Upper lobe of left lung (tissue), 6 donors: ENCODE data around the gene SAA1. TPM values are rescaled to one million over a fixed set of nuclear protein-coding genes. Genes with fewer than 3 reads are reported as not detected.

Experiments used
- ATAC-seq, 2 donors: fragments of 200-7000 bp; cut with Tn5 transposase; one replicate each; pipeline ENCODE4 v1.9.1; 2022; ENCODE audit warnings: mild to moderate bottlenecking in 2 of 2, moderate library complexity in 2 of 2; ENCODE audit not compliant: low FRiP score in 2 of 2
- DNase-seq, 2 donors: peaks; one replicate each; pipeline ENCODE4 v3.0.0-alpha.2; 2019 to 2020
- H3K27ac ChIP-seq, 4 donors: fragments of 200-600 bp; sonication (generic); one replicate each; pipeline ENCODE4 v1.5.1; 2016 to 2019
- H3K27me3 ChIP-seq, 4 donors: fragments of 200-600 bp; sonication (generic); one replicate each; pipeline ENCODE4 v1.5.1; 2017 to 2019
- H3K36me3 ChIP-seq, 4 donors: fragments of 200-600 bp; sonication (generic); one replicate each; pipeline ENCODE4 v1.5.1; 2016 to 2019
- H3K4me1 ChIP-seq, 4 donors: fragments of 200-600 bp; sonication (generic); one replicate each; pipeline ENCODE4 v1.5.1; 2018 to 2019
- H3K4me3 ChIP-seq, 4 donors: fragments of 200-600 bp; sonication (generic); one replicate each; pipeline ENCODE4 v1.5.1; 2017 to 2019; ENCODE audit warnings: mild to moderate bottlenecking in 2 of 4, moderate library complexity in 1 of 4
- H3K9me3 ChIP-seq, 4 donors: fragments of 200-600 bp; sonication (generic); one replicate each; pipeline ENCODE4 v1.5.1; 2018 to 2019
- CTCF ChIP-seq, 6 experiments: fragments of 450-650 bp in 4 of 6; fragments of 200-600 bp in 2 of 6; sonication (generic) in 2 of 6; IDR thresholded peaks; one replicate each; pipeline ENCODE4 v1.5.1; 2016 to 2019; ENCODE audit warnings: antibody characterized with exemption in 6 of 6
- EP300 ChIP-seq, 4 donors: sonication (generic); formaldehyde crosslinking; IDR thresholded peaks; one replicate each; pipeline ENCODE4 v1.5.1; 2017; ENCODE audit warnings: antibody characterized with exemption in 4 of 4, control low read depth in 2 of 4
- POLR2A ChIP-seq, 4 donors: fragments of 450-650 bp; IDR thresholded peaks; one replicate each; pipeline ENCODE4 v1.5.1; 2016 to 2017; ENCODE audit warnings: antibody characterized with exemption in 4 of 4, mild to moderate bottlenecking in 2 of 4
- POLR2AphosphoS5 ChIP-seq, 2 donors: sonication (generic); formaldehyde crosslinking; IDR thresholded peaks; one replicate each; pipeline ENCODE4 v1.5.1; 2017; ENCODE audit warnings: antibody characterized with exemption in 2 of 2
- WGBS, 2 donors: methylation state at CpG; one replicate each; pipeline ENCODE4 v1.1.5; 2017 to 2018; 5-methylcytosine and 5-hydroxymethylcytosine counted together
- total RNA-seq, 6 donors: library from RNA; depleted of rRNA in 4 of 6; stranded (reverse); fragments of >200 nt in 4 of 6; gene quantifications; one replicate each; pipeline versions ENCODE4 v1.1.0 to v1.2.1, GENCODE V29; 2016 to 2021
- donor health status: DM: no; HTN: no; CAD: no; lungs with moderate emphysema.
- donor health status: DM: no; HTN: yes; CAD: no; lungs with severe emphysema.

SAA1 gene
- total RNA-seq, 6 donors from 2014 or later, result 9.0 to 92.5 (median 16.2) TPM

- ATAC-seq (no peak), DNase-seq (no peak)
- Histone ChIP-seq H3K27ac (no peak overlapping the region), H3K4me1 (no peaks in the 10 kb centered on the region), H3K27me3 (no peaks in the 10 kb centered on the region), H3K9me3 (no peaks in the 10 kb centered on the region), H3K36me3 (peaks cover 25 to 96% (median 60%) of the 10 kb centered on the region in 4 donors), H3K4me3 (no peak overlapping the region)
- 94 to 100% methylated on average over 2 of the region's 2 CpGs for WGBS, 2 donors
- TF ChIP-seq POLR2AphosphoS5 (IDR thresholded peaks at IDR 0.05) (no peak), POLR2A (IDR thresholded peaks at IDR 0.05) (no peak), EP300 (IDR thresholded peaks at IDR 0.05) (no peak), CTCF (IDR thresholded peaks at IDR 0.05) (no peak)
These were observed 29.3 kb downstream of the SAA1 start for GRCh38 chr11:18295316-18295715.

GRCh38 chr11:18299721-18300120, 33.7 kb downstream of the SAA1 start:
- ATAC-seq, result no peak

GRCh38 chr11:18304745-18305144, 38.7 kb downstream of the SAA1 start:
- H3K27me3 ChIP-seq, result no peaks in the 10 kb centered on the region
- ATAC-seq, result no peak
- no peak for TF ChIP-seq CTCF (IDR thresholded peaks at IDR 0.05)
- TF ChIP-seq POLR2AphosphoS5 (IDR thresholded peaks at IDR 0.05), result no peak
- TF ChIP-seq POLR2A (IDR thresholded peaks at IDR 0.05), result no peak
- no peak for TF ChIP-seq EP300 (IDR thresholded peaks at IDR 0.05)
- no peak for DNase-seq
- H3K4me1 ChIP-seq, result no peaks in the 10 kb centered on the region
- no peak overlapping the region for H3K27ac ChIP-seq
- H3K4me3 ChIP-seq, result no peak overlapping the region
- H3K36me3 ChIP-seq, result peaks cover 24 to 94% (median 45%) of the 10 kb centered on the region in 4 donors
- no peaks in the 10 kb centered on the region for H3K9me3 ChIP-seq

More at GRCh38 chr11:18299721-18300120, 33.7 kb downstream of the SAA1 start:
- Histone ChIP-seq H3K4me1 (no peaks in the 10 kb centered on the region), H3K36me3 (peaks cover 19 to 92% (median 47%) of the 10 kb centered on the region in 4 donors), H3K9me3 (no peaks in the 10 kb centered on the region), H3K4me3 (no peak overlapping the region), H3K27me3 (no peaks in the 10 kb centered on the region), H3K27ac (no peak overlapping the region)
- TF ChIP-seq CTCF (IDR thresholded peaks at IDR 0.05) (no peak), EP300 (IDR thresholded peaks at IDR 0.05) (no peak), POLR2A (IDR thresholded peaks at IDR 0.05) (no peak), POLR2AphosphoS5 (IDR thresholded peaks at IDR 0.05) (no peak)
- no peak for DNase-seq

GRCh38 chr11:18307461-18308139, 41.5 kb downstream of the SAA1 start:
- ATAC-seq, result no peak
- H3K27me3 ChIP-seq, result no peaks in the 10 kb centered on the region
- DNase-seq, result no peak
- 88 to 90% methylated on average over 2 of the region's 2 CpGs for WGBS, 2 donors
- H3K27ac ChIP-seq, result no peak overlapping the region
- H3K4me3 ChIP-seq, result no peak overlapping the region
- H3K36me3 ChIP-seq, result peaks cover 28 to 88% (median 42%) of the 10 kb centered on the region in 4 donors
- TF ChIP-seq CTCF (IDR thresholded peaks at IDR 0.05), result no peak
- no peak for TF ChIP-seq POLR2A (IDR thresholded peaks at IDR 0.05)
- no peak for TF ChIP-seq EP300 (IDR thresholded peaks at IDR 0.05)
- TF ChIP-seq POLR2AphosphoS5 (IDR thresholded peaks at IDR 0.05), result no peak
- H3K9me3 ChIP-seq, result no peaks in the 10 kb centered on the region
- peaks cover 0 to 11% (median 4%) of the 10 kb centered on the region in 4 donors for H3K4me1 ChIP-seq

GRCh38 chr11:18308242-18308641, 42.2 kb downstream of the SAA1 start:
- DNase-seq (no peak), ATAC-seq (no peak)
- Histone ChIP-seq H3K4me3 (no peak overlapping the region), H3K9me3 (no peaks in the 10 kb centered on the region), H3K4me1 (peaks cover 0 to 18% (median 9%) of the 10 kb centered on the region in 4 donors), H3K27ac (no peak overlapping the region), H3K27me3 (no peaks in the 10 kb centered on the region), H3K36me3 (peaks cover 28 to 82% (median 40%) of the 10 kb centered on the region in 4 donors)
- TF ChIP-seq POLR2A (IDR thresholded peaks at IDR 0.05) (no peak), POLR2AphosphoS5 (IDR thresholded peaks at IDR 0.05) (no peak), EP300 (IDR thresholded peaks at IDR 0.05) (no peak), CTCF (IDR thresholded peaks at IDR 0.05) (no peak)
- 95 to 98% methylated on average over 2 of the region's 2 CpGs for WGBS, 2 donors
